RPMI7951 (cell line): ENCODE measurements around the gene CCNK. TPM values are rescaled to one million over a fixed set of nuclear protein-coding genes. Genes with fewer than 3 reads are reported as not detected.

Experiments used
- DNase-seq: peaks from one replicate; pipeline ENCODE4 v3.0.0-alpha.2; 2012; ENCODE audit warnings: low read depth
- total RNA-seq: library from RNA; depleted of rRNA; stranded (reverse); fragments of >200 nt; shearing (Covaris generic); gene quantifications from 2 replicates; pipeline ENCODE4 v1.2.3, GENCODE V29; 2014; rRNA removed

Gene CCNK
- total RNA-seq, 1 experiment from 2014 or later: 15.7 TPM

DNA sequence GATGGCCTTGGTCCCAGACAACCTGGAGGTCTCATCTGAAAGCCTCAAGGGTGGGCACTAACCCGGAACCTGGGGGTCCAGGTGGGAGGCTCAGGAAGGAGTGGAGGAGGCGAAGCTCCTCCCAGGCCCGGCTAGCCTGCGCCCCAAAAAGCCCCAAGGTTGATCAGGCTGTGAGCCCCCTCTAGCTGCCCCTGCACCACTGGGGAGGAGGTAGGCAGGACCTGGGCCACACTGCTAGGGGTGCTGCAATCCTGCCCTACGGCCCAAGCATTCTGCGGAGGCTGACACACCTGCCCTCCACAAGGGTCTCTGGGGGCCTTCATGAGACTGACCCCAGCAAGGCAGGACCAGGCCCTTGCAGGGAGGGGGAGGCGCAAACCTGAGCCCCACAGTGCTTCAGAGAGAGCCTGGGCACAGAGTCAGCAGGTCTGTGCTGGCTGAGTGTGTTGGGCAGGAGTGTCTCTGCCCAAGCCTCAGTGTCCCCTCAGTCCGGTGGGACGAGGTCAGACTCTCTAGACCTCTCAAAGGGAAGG lies 70.9 kb downstream of the CCNK start:
- DNase-seq: no peak

DNA sequence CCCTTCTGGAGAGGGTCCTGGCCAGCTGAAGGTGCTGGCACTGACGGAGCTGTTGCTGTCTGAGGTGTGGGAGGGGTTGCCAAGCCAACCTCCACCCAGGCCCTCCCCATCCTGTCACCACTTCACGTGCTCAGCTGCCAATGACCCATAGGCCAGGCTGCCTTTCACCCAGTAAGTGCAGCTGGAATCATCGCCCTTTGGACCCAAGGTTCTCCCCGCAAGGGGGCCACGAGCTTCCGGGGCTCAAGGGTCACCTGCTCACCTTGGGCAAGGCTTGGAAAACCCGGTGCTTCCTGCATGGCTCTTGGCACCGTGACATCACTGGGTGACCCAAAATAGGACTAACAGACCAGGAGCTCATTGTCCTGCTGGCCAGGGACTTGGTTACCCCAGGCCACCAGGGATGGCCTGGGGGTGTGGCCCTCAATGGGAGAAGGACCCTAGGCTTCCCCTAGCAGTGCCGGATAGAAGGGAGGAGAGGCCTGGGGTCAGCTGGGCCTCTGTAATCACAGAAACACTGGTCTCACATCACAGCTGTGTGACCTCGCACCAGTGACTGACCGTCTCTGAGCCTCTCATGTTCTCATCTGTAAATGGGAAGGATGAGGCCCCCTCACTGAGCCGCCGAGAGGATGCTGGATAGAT lies 71.5 kb downstream of the CCNK start:
- no peak for DNase-seq

DNA sequence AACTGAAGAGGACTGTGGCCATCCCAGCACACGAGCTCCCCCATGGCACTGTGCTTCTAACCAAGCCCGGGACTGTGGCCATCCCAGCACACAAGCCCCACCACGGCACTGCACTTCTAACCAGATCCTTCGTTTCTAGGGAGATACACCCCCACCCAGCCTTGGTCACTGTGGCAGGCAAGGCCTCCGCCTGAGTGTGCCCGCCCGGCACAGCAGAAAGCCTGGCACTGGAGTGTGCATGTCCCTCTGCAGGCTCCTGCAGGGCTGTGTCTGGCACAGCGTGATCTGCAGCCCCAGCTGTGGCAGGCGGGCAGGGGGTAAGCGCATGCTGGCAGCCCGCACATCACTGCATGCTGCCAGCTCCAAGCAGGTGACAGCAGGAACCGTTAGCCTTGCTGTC lies 73.0 kb downstream of the CCNK start:
- DNase-seq: no peak

DNA sequence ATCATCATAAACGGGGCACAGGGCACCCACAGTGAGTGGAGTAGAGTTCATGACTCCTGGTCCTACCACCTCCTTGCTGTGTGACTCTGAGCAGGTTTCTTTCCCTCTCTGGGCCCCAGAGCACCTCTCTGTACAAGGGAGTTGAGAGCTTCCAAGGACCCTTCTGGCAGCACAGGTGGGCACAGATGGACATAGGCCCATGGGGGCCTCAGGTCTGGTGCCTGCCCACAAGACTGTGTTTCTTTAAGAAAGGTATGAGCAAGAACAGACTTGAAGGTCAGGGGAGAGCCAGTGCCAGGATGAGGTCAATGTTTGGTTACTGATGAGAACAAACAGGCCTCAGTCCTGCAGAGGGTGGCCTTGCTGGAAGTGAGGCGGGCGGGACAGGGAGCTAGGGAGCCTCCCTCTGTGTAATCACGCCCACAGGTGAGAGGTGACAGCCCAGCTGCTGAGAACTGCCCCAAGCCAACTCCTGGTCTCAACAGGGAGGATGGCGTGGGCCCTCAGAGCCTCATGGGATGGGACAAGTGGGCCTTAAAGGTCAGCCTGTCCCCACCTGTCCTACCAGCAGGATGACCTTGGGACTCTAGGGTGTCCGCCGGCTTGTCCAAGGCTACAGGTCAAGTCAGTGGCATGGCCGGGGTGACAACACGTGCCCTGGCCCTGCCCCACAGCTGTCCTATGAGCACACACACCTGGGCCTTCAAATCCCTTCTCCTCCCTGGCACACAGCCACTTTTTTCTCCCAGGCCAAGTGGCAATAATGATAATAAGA lies 73.7 kb downstream of the CCNK start:
- DNase-seq: no peak

DNA sequence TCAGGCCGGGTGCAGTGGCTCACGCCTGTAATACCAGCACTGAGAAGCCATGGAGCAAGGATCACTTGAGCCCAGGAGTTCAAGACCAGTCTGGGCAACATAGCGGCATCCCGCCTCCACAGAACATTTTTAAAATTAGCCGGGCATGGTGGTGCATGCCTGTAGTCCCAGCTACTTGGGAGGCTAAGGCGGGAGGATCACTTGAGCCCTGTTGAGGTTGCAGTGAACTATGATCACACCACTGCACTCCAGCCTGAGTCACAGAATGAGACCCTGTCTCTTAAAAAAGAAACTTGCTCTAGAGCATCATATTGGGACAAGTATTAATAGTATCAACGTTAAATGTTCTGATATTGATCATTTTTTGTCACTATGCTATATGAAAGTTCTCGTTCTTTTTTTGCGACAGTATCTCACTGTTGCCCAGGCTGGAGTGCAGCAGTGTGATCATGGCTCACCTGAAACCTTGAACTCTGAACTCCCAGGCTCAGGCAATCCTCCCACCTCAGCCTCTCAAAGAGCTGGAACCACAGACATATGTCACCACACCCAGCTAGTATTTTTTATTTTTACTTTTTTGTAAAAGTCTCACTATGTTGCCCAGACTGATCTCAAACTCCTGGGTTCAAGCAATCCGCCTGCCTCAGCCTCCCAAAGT lies 75.1 kb downstream of the CCNK start:
- DNase-seq: no peak

DNA sequence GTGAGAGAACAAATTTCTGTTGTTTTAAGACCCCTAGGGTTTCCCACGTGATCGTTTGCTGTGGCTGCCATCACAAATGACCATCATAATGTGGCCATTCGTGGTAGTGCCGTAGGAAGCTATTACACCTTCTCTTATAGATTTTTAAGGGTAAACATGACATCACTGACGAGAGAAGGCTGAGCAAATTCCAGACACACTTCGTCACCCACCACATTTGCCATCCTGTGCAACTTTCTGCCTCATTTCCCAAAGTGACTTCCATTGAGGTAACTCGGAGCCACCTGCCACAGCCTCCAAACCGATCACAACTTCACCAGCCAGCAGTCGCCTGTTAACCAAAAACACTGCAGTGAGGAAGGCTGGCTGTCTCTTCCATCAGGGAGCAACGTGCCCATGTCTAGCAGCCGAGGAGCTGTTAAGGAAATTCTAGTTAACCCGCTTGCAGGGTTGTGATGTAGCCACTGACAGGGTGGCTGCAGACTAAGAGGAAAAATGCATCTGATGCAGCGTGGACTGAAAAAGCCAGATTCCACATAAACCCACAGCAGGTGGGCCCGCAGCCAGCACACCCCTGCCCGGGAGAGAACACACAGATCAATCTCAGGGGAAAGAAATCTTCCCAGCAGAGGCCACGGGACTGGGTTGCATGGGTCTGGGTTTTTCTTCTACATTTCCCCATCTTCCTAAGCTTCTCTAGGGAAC lies 78.2 kb downstream of the CCNK start:
- DNase-seq: no peak

DNA sequence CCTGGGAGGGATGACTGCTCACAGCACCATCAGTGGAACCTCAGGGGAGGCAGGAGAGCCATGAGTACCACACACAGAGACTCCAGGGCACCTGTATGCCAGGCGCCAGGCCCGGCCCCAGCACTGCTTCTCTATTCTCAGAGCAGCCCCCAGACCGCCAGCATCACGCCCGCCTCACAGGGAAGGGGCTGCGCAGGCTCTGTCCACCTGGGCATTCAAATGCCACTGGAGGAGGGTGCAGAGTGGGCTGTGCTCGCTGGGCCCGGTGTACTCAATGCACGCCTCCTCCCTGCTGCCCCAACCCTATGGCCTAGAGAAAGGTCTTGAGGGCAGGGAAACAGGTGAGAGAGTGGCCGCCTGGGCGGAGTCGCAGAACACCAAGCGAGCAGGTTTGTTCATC lies 79.2 kb downstream of the CCNK start:
- no peak for DNase-seq

DNA sequence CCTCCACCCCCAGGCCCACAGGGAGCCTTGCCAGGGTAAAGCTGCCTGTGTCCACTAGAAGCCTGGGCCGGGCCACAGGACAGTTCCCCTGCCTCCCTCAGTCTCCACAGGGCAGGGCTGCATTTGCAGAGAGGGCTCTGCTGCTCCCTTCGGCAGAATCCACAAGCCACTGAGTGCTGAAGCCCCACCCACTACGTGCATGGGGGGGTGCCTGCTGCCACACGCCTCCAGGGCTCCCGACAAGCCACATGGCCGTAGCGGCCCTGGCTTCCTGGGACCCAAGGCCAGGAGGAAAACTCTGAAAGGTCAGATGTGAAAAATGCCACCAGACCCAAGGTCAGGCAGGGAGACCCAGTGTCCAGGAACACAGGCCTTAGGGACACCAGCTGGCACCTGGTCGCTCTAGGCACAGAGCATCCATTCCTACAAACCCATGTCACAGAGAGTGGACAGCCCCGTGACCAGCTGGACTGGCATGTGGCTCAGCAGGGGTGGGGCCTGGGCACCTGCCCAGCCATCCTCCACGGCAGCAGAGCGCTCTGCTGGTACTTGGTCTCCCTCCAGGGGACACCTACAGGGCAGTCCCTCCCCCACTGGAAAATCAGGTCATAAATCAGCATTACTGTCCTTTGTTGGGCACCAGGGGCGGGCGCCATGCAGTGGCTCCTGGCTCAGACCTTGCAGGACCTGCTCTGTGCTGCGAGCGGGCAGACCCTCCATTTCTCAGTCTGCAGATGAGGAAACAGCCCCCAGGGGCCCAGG lies 79.9 kb downstream of the CCNK start:
- DNase-seq: no peak

DNA sequence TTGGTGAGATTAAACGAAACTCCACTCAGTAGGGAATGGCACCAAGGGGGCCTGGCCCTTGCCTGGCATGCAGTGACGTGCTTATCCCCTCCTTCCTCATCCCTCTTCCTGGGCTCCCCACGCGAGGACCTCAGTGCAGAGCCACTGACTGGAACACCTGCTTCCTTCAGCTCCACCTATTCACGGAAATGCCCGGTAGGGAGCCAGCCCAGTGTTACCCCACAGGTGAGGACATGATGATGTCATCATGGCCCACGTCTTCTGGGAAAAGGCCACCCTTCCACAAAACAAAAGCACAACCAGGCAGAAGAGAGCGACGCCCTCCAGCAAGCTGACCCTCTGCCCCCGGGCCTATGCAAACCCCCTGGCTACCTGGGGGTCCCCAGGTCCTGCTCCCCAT lies 80.7 kb downstream of the CCNK start:
- DNase-seq: no peak

Other genes with a start within 250 kb of the CCNK start
- 0.10 and 0.12 TPM in 2 replicates for gene BCL11B, start 209.2 kb upstream of the CCNK start, total RNA-seq
- gene SETD3, start 550 bp upstream of the CCNK start, total RNA-seq: 43.3 and 46.9 TPM in 2 replicates
- gene CCDC85C, start 122.8 kb downstream of the CCNK start, total RNA-seq: 3.4 and 5.8 TPM in 2 replicates
- gene HHIPL1, start 163.7 kb downstream of the CCNK start, total RNA-seq: 0.24 and 0.49 TPM in 2 replicates
- gene CYP46A1, start 202.9 kb downstream of the CCNK start, total RNA-seq: not detected in 2 replicates